HepG2 (cell line): Measurements from ENCODE around the gene TMIGD2. TPM values are rescaled to one million over a fixed set of nuclear protein-coding genes. Genes with fewer than 3 reads are reported as not detected.
A peak's percentile ranks its signal among the peaks of the same experiment; 100 is the strongest.

Experiments used
- BCL6 ChIP-seq: IDR thresholded peaks from 2 replicates; pipeline ENCODE4 v1.6.1; 2016; ENCODE audit warnings: missing genetic modification reagents, missing compliant biosample characterization
- BRCA1 ChIP-seq: sonication (generic); formaldehyde crosslinking; IDR thresholded peaks from 2 replicates; pipeline ENCODE4 v1.4.0; 2020; ENCODE audit warnings: missing genetic modification reagents
- CBX1 ChIP-seq: IDR thresholded peaks from one replicate; pipeline ENCODE4 v1.6.1; 2016; ENCODE audit warnings: antibody characterized with exemption, low read depth
- FOXK2 ChIP-seq: fragments of 450-650 bp; IDR thresholded peaks from 2 replicates; pipeline ENCODE4 v1.6.1; 2016
- HDAC6 ChIP-seq: fragments of 200-600 bp; sonication (generic); IDR thresholded peaks from 2 replicates; pipeline ENCODE4 v1.7.0; 2017; ENCODE audit warnings: mild to moderate bottlenecking, antibody characterized with exemption, low read length, low read depth
- NFE2L1 ChIP-seq: sonication (generic); formaldehyde crosslinking; IDR thresholded peaks from 2 replicates; pipeline ENCODE4 v1.4.0; 2020; ENCODE audit warnings: missing genetic modification reagents, mild to moderate bottlenecking, borderline replicate concordance
- NR2F6 ChIP-seq, 2 experiments: IDR thresholded peaks; 2 replicates each; pipeline ENCODE4 v1.6.1; 2016; ENCODE audit warnings: antibody characterized with exemption in 1 of 2, mild to moderate bottlenecking in 1 of 2
- PAX8 ChIP-seq: sonication (generic); formaldehyde crosslinking; IDR thresholded peaks from 2 replicates; pipeline ENCODE4 v1.8.0; 2022; ENCODE audit warnings: mild to moderate bottlenecking, missing genetic modification reagents, borderline replicate concordance
- RARA ChIP-seq: IDR thresholded peaks from 2 replicates; pipeline ENCODE4 v1.6.1; 2016; ENCODE audit warnings: missing genetic modification reagents, missing compliant biosample characterization
- SNRNP70 ChIP-seq: fragments of 200-400 bp; formaldehyde crosslinking; IDR thresholded peaks from 2 replicates; pipeline ENCODE4 v1.6.1; 2017; ENCODE audit warnings: mild to moderate bottlenecking, low read depth, low read length, moderate library complexity
- TCF12 ChIP-seq, 2 experiments: fragments of 450-650 bp in 1 of 2; sonication (generic) in 1 of 2; formaldehyde crosslinking in 1 of 2; IDR thresholded peaks; 2 replicates each; pipeline versions ENCODE4 v1.6.1 to v1.8.0; 2017 to 2022; ENCODE audit warnings: antibody characterized with exemption in 1 of 2, mild to moderate bottlenecking in 1 of 2, missing genetic modification reagents in 1 of 2, moderate library complexity in 1 of 2
- ZNF24 ChIP-seq: fragments of 450-650 bp; IDR thresholded peaks from 2 replicates; pipeline ENCODE4 v1.6.1; 2017; ENCODE audit warnings: antibody characterized with exemption, mild to moderate bottlenecking
- ZNF878 ChIP-seq: sonication (generic); formaldehyde crosslinking; IDR thresholded peaks from 2 replicates; pipeline ENCODE4 v1.8.1; 2023; ENCODE audit warnings: mild to moderate bottlenecking, missing genetic modification reagents, moderate library complexity
- ZSCAN20 ChIP-seq: sonication (generic); formaldehyde crosslinking; IDR thresholded peaks from 2 replicates; pipeline ENCODE4 v1.4.0; 2020; ENCODE audit warnings: missing genetic modification reagents, mild to moderate bottlenecking, borderline replicate concordance
- polyA plus RNA-seq, 8 experiments: library from polyadenylated mRNA; depleted of rRNA in 3 of 8; stranded (reverse) in 7 of 8; unstranded in 1 of 8; fragments of >200 nt; fragmentation: Illumina TruSeq in 4 of 8; extraction: Trizol in 4 of 8; gene quantifications; 2 replicates each; pipeline versions ENCODE4 v1.2.1 to v1.2.3, GENCODE V29; 2011 to 2016; ENCODE audit warnings: low read depth in 4 of 8, missing spikeins in 1 of 8, mixed read lengths in 1 of 8; ENCODE audit not compliant: insufficient read depth in 1 of 8
- total RNA-seq, 5 experiments: library from RNA; depleted of rRNA; stranded (reverse); fragments of >200 nt; fragmentation: Illumina TruSeq; extraction: Trizol; gene quantifications; 2 replicates each; pipeline ENCODE4 v1.2.3, GENCODE V29; 2016; ENCODE audit warnings: low read depth in 1 of 5
- TF ChIP-seq, protein P1 (sequence below): sonication (generic); formaldehyde crosslinking; IDR thresholded peaks from 2 replicates; pipeline ENCODE4 v1.5.0; 2020; ENCODE audit warnings: missing genetic modification reagents, mild to moderate bottlenecking, borderline replicate concordance
- TF ChIP-seq, protein P2 (sequence below): sonication (generic); formaldehyde crosslinking; conservative IDR thresholded peaks from 2 replicates; pipeline ENCODE4 v1.4.0; 2020; ENCODE audit warnings: missing genetic modification reagents
- TF ChIP-seq, protein P3 (sequence below): sonication (generic); formaldehyde crosslinking; IDR thresholded peaks from 2 replicates; pipeline ENCODE4 v1.5.1; 2020; ENCODE audit warnings: missing genetic modification reagents, mild to moderate bottlenecking, borderline replicate concordance
- TF ChIP-seq, protein P4 (sequence below): sonication (generic); formaldehyde crosslinking; IDR thresholded peaks from 2 replicates; pipeline ENCODE4 v1.4.0; 2020; ENCODE audit warnings: mild to moderate bottlenecking, missing genetic modification reagents, borderline replicate concordance
- TF ChIP-seq, protein P5 (sequence below): sonication (generic); formaldehyde crosslinking; IDR thresholded peaks from 2 replicates; pipeline ENCODE4 v1.4.0; 2020; ENCODE audit warnings: missing genetic modification reagents
- TF ChIP-seq, protein P6 (sequence below): sonication (generic); formaldehyde crosslinking; IDR thresholded peaks from 2 replicates; pipeline ENCODE4 v1.4.0; 2020; ENCODE audit warnings: mild to moderate bottlenecking, missing genetic modification reagents
- TF ChIP-seq, protein P7 (sequence below): IDR thresholded peaks from 2 replicates; pipeline ENCODE4 v1.6.1; 2016; ENCODE audit warnings: low read depth, borderline replicate concordance

The TMIGD2 gene
- total and polyA plus RNA-seq, 2 of the 13 experiments (the other 11 are each of a cell fraction or from before 2014, with no cell fraction given) = 0.11 to 1.0 TPM

DNA sequence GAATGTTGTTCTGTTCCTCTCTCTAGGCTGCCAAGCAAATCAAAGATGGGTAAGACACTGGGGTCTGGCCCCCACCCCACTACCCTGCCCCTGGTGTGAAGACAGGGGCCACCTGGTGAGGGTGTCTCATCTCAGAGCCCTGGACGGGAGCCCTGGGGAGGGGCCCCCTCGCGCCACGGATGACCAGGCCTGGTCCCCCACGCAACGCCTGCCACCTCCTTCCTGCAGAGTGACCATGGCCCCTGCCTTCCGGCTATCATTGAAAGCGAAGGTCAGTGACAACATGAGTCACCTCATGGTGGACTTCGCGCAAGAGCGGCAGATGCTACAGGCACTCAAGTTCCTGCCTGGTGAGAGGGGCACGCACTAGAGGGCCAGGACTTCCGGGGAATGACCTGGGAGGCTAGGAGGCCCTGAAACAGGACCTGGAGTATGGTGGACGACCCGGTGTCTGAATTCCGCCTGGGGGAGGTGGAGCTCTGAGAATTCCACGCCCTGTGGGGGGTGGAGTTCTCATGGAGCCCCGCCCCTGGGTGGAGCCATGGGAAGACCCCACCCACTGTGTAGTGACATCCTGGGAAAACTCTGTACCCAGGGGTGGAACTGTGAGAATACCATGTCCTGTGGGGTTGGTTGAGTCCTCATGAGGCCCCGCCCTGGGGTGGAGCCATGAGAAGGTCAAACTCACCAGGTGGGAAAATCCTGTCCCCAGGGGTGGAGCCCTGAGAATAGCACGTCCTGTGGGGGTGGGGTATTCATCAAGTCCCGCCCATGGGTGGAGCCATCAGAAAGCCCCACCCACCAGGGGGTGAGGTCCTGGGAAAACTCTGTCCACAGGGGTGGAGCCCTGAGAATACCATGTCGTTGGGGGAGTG lies 8.3 kb upstream of the TMIGD2 start (continued):
- TF ChIP-seq, protein P1, sequence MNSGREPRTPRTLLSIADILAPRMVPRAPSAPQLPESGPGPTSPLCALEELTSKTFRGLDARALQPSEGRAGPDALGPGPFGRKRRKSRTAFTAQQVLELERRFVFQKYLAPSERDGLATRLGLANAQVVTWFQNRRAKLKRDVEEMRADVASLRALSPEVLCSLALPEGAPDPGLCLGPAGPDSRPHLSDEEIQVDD = no peak
- peak; percentile 91 for TF ChIP-seq RARA
- TF ChIP-seq FOXK2 = peak; percentile 79
- TF ChIP-seq ZSCAN20 (CRISPR knock-in tag) = no peak
- TF ChIP-seq, protein P2, sequence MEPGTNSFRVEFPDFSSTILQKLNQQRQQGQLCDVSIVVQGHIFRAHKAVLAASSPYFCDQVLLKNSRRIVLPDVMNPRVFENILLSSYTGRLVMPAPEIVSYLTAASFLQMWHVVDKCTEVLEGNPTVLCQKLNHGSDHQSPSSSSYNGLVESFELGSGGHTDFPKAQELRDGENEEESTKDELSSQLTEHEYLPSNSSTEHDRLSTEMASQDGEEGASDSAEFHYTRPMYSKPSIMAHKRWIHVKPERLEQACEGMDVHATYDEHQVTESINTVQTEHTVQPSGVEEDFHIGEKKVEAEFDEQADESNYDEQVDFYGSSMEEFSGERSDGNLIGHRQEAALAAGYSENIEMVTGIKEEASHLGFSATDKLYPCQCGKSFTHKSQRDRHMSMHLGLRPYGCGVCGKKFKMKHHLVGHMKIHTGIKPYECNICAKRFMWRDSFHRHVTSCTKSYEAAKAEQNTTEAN = peak; percentile 69
- peak; percentile 75 for TF ChIP-seq BCL6
- TF ChIP-seq, protein P3, sequence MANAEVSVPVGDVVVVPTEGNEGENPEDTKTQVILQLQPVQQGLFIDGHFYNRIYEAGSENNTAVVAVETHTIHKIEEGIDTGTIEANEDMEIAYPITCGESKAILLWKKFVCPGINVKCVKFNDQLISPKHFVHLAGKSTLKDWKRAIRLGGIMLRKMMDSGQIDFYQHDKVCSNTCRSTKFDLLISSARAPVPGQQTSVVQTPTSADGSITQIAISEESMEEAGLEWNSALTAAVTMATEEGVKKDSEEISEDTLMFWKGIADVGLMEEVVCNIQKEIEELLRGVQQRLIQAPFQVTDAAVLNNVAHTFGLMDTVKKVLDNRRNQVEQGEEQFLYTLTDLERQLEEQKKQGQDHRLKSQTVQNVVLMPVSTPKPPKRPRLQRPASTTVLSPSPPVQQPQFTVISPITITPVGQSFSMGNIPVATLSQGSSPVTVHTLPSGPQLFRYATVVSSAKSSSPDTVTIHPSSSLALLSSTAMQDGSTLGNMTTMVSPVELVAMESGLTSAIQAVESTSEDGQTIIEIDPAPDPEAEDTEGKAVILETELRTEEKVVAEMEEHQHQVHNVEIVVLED = peak; percentile 71; the same call in 1 of the 2 replicates
- peak; percentile 64; the same call in 1 of the 2 replicates for TF ChIP-seq BRCA1 (CRISPR knock-in tag)
- TF ChIP-seq TCF12 (IDR thresholded peaks at IDR 0.05) = no peak
- TF ChIP-seq TCF12 (CRISPR knock-in tag; IDR thresholded peaks at IDR 0.05) = no peak
- no peak for TF ChIP-seq NFE2L1 (CRISPR knock-in tag)
- TF ChIP-seq, protein P4, sequence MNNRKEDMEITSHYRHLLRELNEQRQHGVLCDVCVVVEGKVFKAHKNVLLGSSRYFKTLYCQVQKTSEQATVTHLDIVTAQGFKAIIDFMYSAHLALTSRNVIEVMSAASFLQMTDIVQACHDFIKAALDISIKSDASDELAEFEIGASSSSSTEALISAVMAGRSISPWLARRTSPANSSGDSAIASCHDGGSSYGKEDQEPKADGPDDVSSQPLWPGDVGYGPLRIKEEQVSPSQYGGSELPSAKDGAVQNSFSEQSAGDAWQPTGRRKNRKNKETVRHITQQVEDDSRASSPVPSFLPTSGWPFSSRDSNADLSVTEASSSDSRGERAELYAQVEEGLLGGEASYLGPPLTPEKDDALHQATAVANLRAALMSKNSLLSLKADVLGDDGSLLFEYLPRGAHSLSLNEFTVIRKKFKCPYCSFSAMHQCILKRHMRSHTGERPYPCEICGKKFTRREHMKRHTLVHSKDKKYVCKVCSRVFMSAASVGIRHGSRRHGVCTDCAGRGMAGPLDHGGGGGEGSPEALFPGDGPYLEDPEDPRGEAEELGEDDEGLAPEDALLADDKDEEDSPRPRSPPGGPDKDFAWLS (CRISPR knock-in tag) = no peak
- TF ChIP-seq ZNF24 = no peak
- no peak for TF ChIP-seq PAX8 (CRISPR knock-in tag)
- no peak for TF ChIP-seq HDAC6
- TF ChIP-seq, protein P5, sequence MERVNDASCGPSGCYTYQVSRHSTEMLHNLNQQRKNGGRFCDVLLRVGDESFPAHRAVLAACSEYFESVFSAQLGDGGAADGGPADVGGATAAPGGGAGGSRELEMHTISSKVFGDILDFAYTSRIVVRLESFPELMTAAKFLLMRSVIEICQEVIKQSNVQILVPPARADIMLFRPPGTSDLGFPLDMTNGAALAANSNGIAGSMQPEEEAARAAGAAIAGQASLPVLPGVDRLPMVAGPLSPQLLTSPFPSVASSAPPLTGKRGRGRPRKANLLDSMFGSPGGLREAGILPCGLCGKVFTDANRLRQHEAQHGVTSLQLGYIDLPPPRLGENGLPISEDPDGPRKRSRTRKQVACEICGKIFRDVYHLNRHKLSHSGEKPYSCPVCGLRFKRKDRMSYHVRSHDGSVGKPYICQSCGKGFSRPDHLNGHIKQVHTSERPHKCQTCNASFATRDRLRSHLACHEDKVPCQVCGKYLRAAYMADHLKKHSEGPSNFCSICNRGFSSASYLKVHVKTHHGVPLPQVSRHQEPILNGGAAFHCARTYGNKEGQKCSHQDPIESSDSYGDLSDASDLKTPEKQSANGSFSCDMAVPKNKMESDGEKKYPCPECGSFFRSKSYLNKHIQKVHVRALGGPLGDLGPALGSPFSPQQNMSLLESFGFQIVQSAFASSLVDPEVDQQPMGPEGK (CRISPR knock-in tag) = peak; percentile 90; the same call in 1 of the 2 replicates
- no peak for TF ChIP-seq SNRNP70
- TF ChIP-seq, protein P6, sequence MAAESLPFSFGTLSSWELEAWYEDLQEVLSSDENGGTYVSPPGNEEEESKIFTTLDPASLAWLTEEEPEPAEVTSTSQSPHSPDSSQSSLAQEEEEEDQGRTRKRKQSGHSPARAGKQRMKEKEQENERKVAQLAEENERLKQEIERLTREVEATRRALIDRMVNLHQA (CRISPR knock-in tag) = no peak
- no peak for TF ChIP-seq CBX1
- TF ChIP-seq ZNF878 (CRISPR knock-in tag) = peak; percentile 82
- peak; percentile 73 for TF ChIP-seq NR2F6 (IDR thresholded peaks at IDR 0.05)
- TF ChIP-seq NR2F6 (CRISPR knock-in tag; IDR thresholded peaks at IDR 0.05) = peak; percentile 96
- TF ChIP-seq, protein P7, sequence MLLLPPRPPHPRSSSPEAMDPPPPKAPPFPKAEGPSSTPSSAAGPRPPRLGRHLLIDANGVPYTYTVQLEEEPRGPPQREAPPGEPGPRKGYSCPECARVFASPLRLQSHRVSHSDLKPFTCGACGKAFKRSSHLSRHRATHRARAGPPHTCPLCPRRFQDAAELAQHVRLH (CRISPR knock-in tag) = peak; percentile 90; the same call in 1 of the 2 replicates
